Measurements from ENCODE around the gene GARNL3. TPM values are rescaled to one million over a fixed set of nuclear protein-coding genes. Genes with fewer than 3 reads are reported as not detected.

The GARNL3 gene
- total and polyA plus RNA-seq, 2 donors (not counting 1 experiment from before 2014, with no cell fraction given): 1.5 to 12.6 TPM

- Histone ChIP-seq H3K79me2 (ENCODE audit: control insufficient read depth, insufficient read depth, low read length) (peaks cover 8% of the 10 kb centered on the region), H3K27ac (ENCODE audit: low read length in 2 of 2) (peak overlapping the region in 1 of 2 donors; percentile 74), H3K4me1 (ENCODE audit: control insufficient read depth in 2 of 2, insufficient read depth in 2 of 2, low read length in 2 of 2) (peaks cover 4 to 16% of the 10 kb centered on the region in 2 donors), H3K9me3 (ENCODE audit: control extremely low read depth in 1 of 3, control insufficient read depth in 2 of 3, insufficient read depth in 1 of 3, low read length in 2 of 3) (no peaks in the 10 kb centered on the region), H3K36me3 (replicated peaks in 1 of 2; ENCODE audit: control extremely low read depth in 1 of 2, control insufficient read depth in 1 of 2, extremely low read depth in 1 of 2, insufficient read depth in 2 of 2, low read length in 1 of 2) (no peaks in the 10 kb centered on the region), H3K27me3 (replicated peaks in 1 of 4; ENCODE audit: control extremely low read depth in 1 of 4, control insufficient read depth in 3 of 4, insufficient read depth in 4 of 4, low read length in 3 of 4) (peaks cover 0 to 7% (median 2%) of the 10 kb centered on the region in 4 experiments), H2AFZ (ENCODE audit: insufficient read depth, low read depth, low read length, poor library complexity, severe bottlenecking) (peak overlapping the region; percentile 91), H3K9ac (ENCODE audit: low read length) (peak overlapping the region; percentile 84), H4K20me1 (ENCODE audit: control insufficient read depth, insufficient read depth, low read length, poor library complexity, severe bottlenecking) (no peaks in the 10 kb centered on the region), H3K4me3 (ENCODE audit: control extremely low read depth in 1 of 5, extremely low read depth in 1 of 5, insufficient read depth in 1 of 5, low read depth in 2 of 5, low read length in 4 of 5) (peak overlapping the region in 4 of 5 experiments; percentile 43 to 73 (median 62)), H3K4me2 (replicated peaks; ENCODE audit: low read depth, low read length, poor library complexity, severe bottlenecking) (peak overlapping the region; percentile 98)
- Mint-ChIP-seq H3K27me3 (no peaks in the 10 kb centered on the region), H3K9me3 (ENCODE audit: insufficient read depth) (no peaks in the 10 kb centered on the region), H3K4me1 (peaks cover 14% of the 10 kb centered on the region), H3K4me3 (peak overlapping the region; percentile 86), H3K27ac (peak overlapping the region; percentile 67)
- POLR2A ChIA-PET: interaction anchor here (1.2 to 1.6 kb wide), 3 partner anchors 26 to 172 kb away, joined by 4 to 21 read pairs (median 19); partner anchors contain the start of genes LRSAM1, RPL12 and ZNF79
- DNase-seq (peak; percentile 64), ATAC-seq (ENCODE audit: low read depth) (no peak)
- CTCF ChIA-PET: interaction anchor here (1.0 to 2.0 kb wide), 8 partner anchors 10 to 483 kb away, joined by 3 to 16 read pairs (median 6); partner anchors contain the start of genes RALGPS1 and ZNF79
- 2% methylated on average over 39 of the region's 55 CpGs for WGBS (ENCODE audit: insufficient coverage)
- intact Hi-C loops (cut with micrococcal nuclease): loop anchor here (1.0 to 5.0 kb wide), 8 partner anchors 27 to 669 kb away; partner anchors contain the start of genes FPGS, LRSAM1, NAIF1 and PTRH1
- TF ChIP-seq CTCF (IDR thresholded peaks at IDR 0.05) (peak; percentile 36), EZH2 (IDR thresholded peaks at IDR 0.05; ENCODE audit: borderline replicate concordance, insufficient read depth, low read depth, low read length, poor library complexity, severe bottlenecking) (no peak)
Observed at GRCh38 chr9:127397646-127398274, 133.2 kb downstream of the GARNL3 start.

- CTCF ChIA-PET: interaction anchor here (0.8 kb wide), 1 partner anchor 184 kb away, joined by 4 read pairs; no protein-coding TSS in a partner anchor
- intact Hi-C loops (cut with micrococcal nuclease): loop anchor here (1.0 to 5.0 kb wide), 2 partner anchors 184 to 319 kb away; partner anchors contain the start of genes PTRH1 and TTC16
- H3K9ac ChIP-seq (ENCODE audit: low read length): peak overlapping the region; percentile 84
- H3K9me3 ChIP-seq (ENCODE audit: control extremely low read depth in 1 of 3, control insufficient read depth in 2 of 3, insufficient read depth in 1 of 3, low read length in 2 of 3): no peaks in the 10 kb centered on the region
- no peaks in the 10 kb centered on the region for H4K20me1 ChIP-seq (ENCODE audit: control insufficient read depth, insufficient read depth, low read length, poor library complexity, severe bottlenecking)
- peak overlapping the region in 4 of 5 experiments; percentile 43 to 73 (median 62) for H3K4me3 ChIP-seq (ENCODE audit: control extremely low read depth in 1 of 5, extremely low read depth in 1 of 5, insufficient read depth in 1 of 5, low read depth in 2 of 5, low read length in 4 of 5)
- no peak for DNase-seq
- Mint-ChIP-seq H3K27ac (peak overlapping the region; percentile 67), H3K27me3 (no peaks in the 10 kb centered on the region), H3K9me3 (ENCODE audit: insufficient read depth) (no peaks in the 10 kb centered on the region), H3K4me3 (peak overlapping the region; percentile 85), H3K4me1 (peaks cover 14% of the 10 kb centered on the region)
- 58% methylated on average over 5 of the region's 5 CpGs for WGBS (ENCODE audit: insufficient coverage)
- TF ChIP-seq EZH2 (IDR thresholded peaks at IDR 0.05; ENCODE audit: borderline replicate concordance, insufficient read depth, low read depth, low read length, poor library complexity, severe bottlenecking) (no peak), CTCF (IDR thresholded peaks at IDR 0.05) (peak; percentile 3)
- H3K27ac ChIP-seq (ENCODE audit: low read length in 2 of 2): no peak overlapping the region
- H2AFZ ChIP-seq (ENCODE audit: insufficient read depth, low read depth, low read length, poor library complexity, severe bottlenecking): peak overlapping the region; percentile 91
- no peak for ATAC-seq (ENCODE audit: low read depth)
- no peaks in the 10 kb centered on the region for H3K36me3 ChIP-seq (replicated peaks in 1 of 2; ENCODE audit: control extremely low read depth in 1 of 2, control insufficient read depth in 1 of 2, extremely low read depth in 1 of 2, insufficient read depth in 2 of 2, low read length in 1 of 2)
- peak overlapping the region; percentile 98 for H3K4me2 ChIP-seq (replicated peaks; ENCODE audit: low read depth, low read length, poor library complexity, severe bottlenecking)
- H3K27me3 ChIP-seq (replicated peaks in 1 of 4; ENCODE audit: control extremely low read depth in 1 of 4, control insufficient read depth in 3 of 4, insufficient read depth in 4 of 4, low read length in 3 of 4): peaks cover 0 to 7% (median 2%) of the 10 kb centered on the region in 4 experiments
- POLR2A ChIA-PET: interaction anchor here (1.7 kb wide), 1 partner anchor 53 kb away, joined by 4 read pairs; the partner anchor contains the start of genes LRSAM1 and RPL12
- H3K4me1 ChIP-seq (ENCODE audit: control insufficient read depth in 2 of 2, insufficient read depth in 2 of 2, low read length in 2 of 2): peaks cover 4 to 16% of the 10 kb centered on the region in 2 donors
- peaks cover 8% of the 10 kb centered on the region for H3K79me2 ChIP-seq (ENCODE audit: control insufficient read depth, insufficient read depth, low read length)
Observed at GRCh38 chr9:127398275-127398647, 133.7 kb downstream of the GARNL3 start.
